Endothelial cell of umbilical vein (primary cell): ENCODE results near the gene ATRNL1. TPM values are rescaled to one million over a fixed set of nuclear protein-coding genes. Genes with fewer than 3 reads are reported as not detected.
A peak's percentile ranks its signal among the peaks of the same experiment; 100 is the strongest.

Experiments used
- BruUV-seq: library from RNA; stranded (reverse); fragments of 400-500 nt; replicated peaks from 2 replicates; lab custom pipeline; 2021; lab: Mats Ljungman, UMichigan
- CTCF ChIA-PET: fragments of 300-600, 350-600 bp; sonication (Branson Sonifier 250); formaldehyde crosslinking; loops from one replicate; lab custom pipeline; 2021; ENCODE audit warnings: antibody characterized with exemption, inconsistent platforms; lab: Charles Lee
- POLR2A ChIA-PET: fragments of 300-600, 350-600 bp; sonication (Branson Sonifier 250); formaldehyde crosslinking; loops from one replicate; lab custom pipeline; 2021; ENCODE audit warnings: antibody characterized with exemption, inconsistent platforms; lab: Charles Lee
- DNase-seq: peaks from one replicate; pipeline ENCODE4 v3.0.0-alpha.2; 2011; ENCODE audit warnings: low read depth, low spot score
- FAIRE-seq: peaks from 2 replicates; lab custom pipeline; 2011; peaks lifted over from hg19 to GRCh38; lab: Jason Lieb, UNC
- H2AFZ ChIP-seq: 2 replicates; pipeline ENCODE4 v1.6.0; 2012; ENCODE audit warnings: low read depth, low read length, control low read depth, inconsistent platforms
- H3K27ac ChIP-seq: 2 replicates; pipeline ENCODE4 v1.5.1; 2011; ENCODE audit warnings: low read depth, mild to moderate bottlenecking, control low read depth, low read length, moderate library complexity; ENCODE audit not compliant: insufficient read depth
- H3K27me3 ChIP-seq, 2 experiments: 2 replicates each; pipeline versions ENCODE4 v1.6.0 to v1.6.1; 2011; ENCODE audit warnings: low read length in 2 of 2, mixed read lengths in 1 of 2; ENCODE audit not compliant: control insufficient read depth in 2 of 2, insufficient read depth in 2 of 2
- H3K36me3 ChIP-seq, 2 experiments: 2 replicates in 1 of 2; 3 replicates in 1 of 2; pipeline ENCODE4 v1.5.1; 2011; ENCODE audit warnings: low read length in 2 of 2, mild to moderate bottlenecking in 1 of 2, moderate library complexity in 1 of 2; ENCODE audit not compliant: control insufficient read depth in 2 of 2, insufficient read depth in 2 of 2; ENCODE audit errors: extremely low read depth in 1 of 2
- H3K4me1 ChIP-seq: 3 replicates; pipeline ENCODE4 v1.5.1; 2011; ENCODE audit warnings: mild to moderate bottlenecking, low read length; ENCODE audit not compliant: control insufficient read depth, insufficient read depth; ENCODE audit errors: extremely low read depth
- H3K4me2 ChIP-seq: 2 replicates; pipeline ENCODE4 v1.6.1; 2011; ENCODE audit warnings: low read length, control low read depth, mixed read lengths; ENCODE audit not compliant: insufficient read depth
- H3K4me3 ChIP-seq, 3 experiments: fragments of 200-600 bp in 1 of 3; sonication (generic), shearing (Covaris generic) in 1 of 3; replicated peaks in 1 of 3; 2 replicates each; pipeline ENCODE4 v1.5.1; 2011 to 2016; ENCODE audit warnings: control low read depth in 3 of 3, low read length in 3 of 3, mild to moderate bottlenecking in 2 of 3, inconsistent platforms in 1 of 3, low read depth in 1 of 3, moderate library complexity in 1 of 3; ENCODE audit not compliant: insufficient read depth in 1 of 3
- H3K79me2 ChIP-seq: 2 replicates; pipeline ENCODE4 v1.6.0; 2012; ENCODE audit warnings: low read length, inconsistent platforms; ENCODE audit not compliant: control insufficient read depth, insufficient read depth
- H3K9ac ChIP-seq: replicated peaks from 2 replicates; pipeline ENCODE3; 2011; ENCODE audit warnings: low read length, control low read depth; ENCODE audit not compliant: insufficient read depth; ENCODE audit errors: extremely low read depth
- H3K9me1 ChIP-seq: replicated peaks from 3 replicates; pipeline ENCODE4 v1.6.0; 2011; ENCODE audit warnings: mild to moderate bottlenecking, low read length; ENCODE audit not compliant: control insufficient read depth, insufficient read depth; ENCODE audit errors: extremely low read depth
- H3K9me3 ChIP-seq: replicated peaks from 2 replicates; pipeline ENCODE4 v1.5.1; 2012; ENCODE audit warnings: low read length, inconsistent platforms; ENCODE audit not compliant: control insufficient read depth, insufficient read depth
- H4K20me1 ChIP-seq: replicated peaks from 2 replicates; pipeline ENCODE3; 2011; ENCODE audit warnings: mild to moderate bottlenecking, low read length; ENCODE audit not compliant: control insufficient read depth, insufficient read depth; ENCODE audit errors: extremely low read depth
- FOS ChIP-seq: IDR thresholded peaks from 2 replicates; pipeline ENCODE4 v1.6.1; 2011; ENCODE audit warnings: mild to moderate bottlenecking, low read length, moderate library complexity, borderline replicate concordance; ENCODE audit not compliant: insufficient read depth
- GATA2 ChIP-seq: IDR thresholded peaks from 2 replicates; pipeline ENCODE4 v1.7.0; 2011; ENCODE audit warnings: low read depth, mild to moderate bottlenecking, moderate library complexity, mixed read lengths, low read length; ENCODE audit not compliant: insufficient read length, insufficient read depth
- POLR2A ChIP-seq: IDR thresholded peaks from 2 replicates; pipeline ENCODE4 v1.6.1; 2012; ENCODE audit warnings: low read depth, mild to moderate bottlenecking, control low read depth, low read length
- dilution Hi-C: fragments of 300-500 bp; cut with MboI; formaldehyde crosslinking; loops from one replicate; pipeline ENCODE4 v1.15.0; 2019; ENCODE audit warnings: low sequenced_read_pairs; ENCODE audit not compliant: extremely low pct_ligation_motif_present
- intact Hi-C: fragments of 100-400 bp; cut with micrococcal nuclease; formaldehyde crosslinking; loops from one replicate; pipeline ENCODE4 v1.10.0; 2022
- polyA plus RNA-seq, 4 experiments: library from polyadenylated mRNA; depleted of rRNA in 3 of 4; stranded (reverse) in 3 of 4; unstranded in 1 of 4; fragments of >200 nt; gene quantifications; 2 replicates each; pipeline versions ENCODE4 v1.2.1 to v1.2.3, GENCODE V29; 2011 to 2012; ENCODE audit warnings: missing spikeins in 1 of 4
- total RNA-seq: library from RNA; stranded (reverse); gene quantifications from 2 replicates; pipeline ENCODE4 v1.2.3, GENCODE V29; 2021

The ATRNL1 gene
- total and polyA plus RNA-seq, 2 donors (not counting 3 experiments of a cell fraction or from before 2014, with no cell fraction given) = not detected

GRCh38 chr10:115942101-115942500, 848.9 kb downstream of the ATRNL1 start:
- no peak for TF ChIP-seq FOS
- TF ChIP-seq GATA2 = peak; percentile 62
- peaks cover 45% of the 10 kb centered on the region for H3K4me1 ChIP-seq
- H3K36me3 ChIP-seq = no peaks in the 10 kb centered on the region
- FAIRE-seq (no peak), DNase-seq (peak; percentile 61)
- no peak overlapping the region for H3K4me3 ChIP-seq
- intact Hi-C loops (loop anchor here (5.0 kb wide), 1 partner anchor 95 kb away; no protein-coding TSS in a partner anchor), dilution Hi-C loops (no loop called here)
- H4K20me1 ChIP-seq = no peaks in the 10 kb centered on the region
- no peaks in the 10 kb centered on the region for H3K27me3 ChIP-seq
- no peak overlapping the region for H3K27ac ChIP-seq
- peak overlapping the region; percentile 47 for H2AFZ ChIP-seq
- no peaks in the 10 kb centered on the region for H3K9me1 ChIP-seq
- ChIA-PET POLR2A (no interaction called here), CTCF (interaction anchor here (0.9 to 1.6 kb wide), 6 partner anchors 8 to 346 kb away, joined by 3 to 7 read pairs (median 4); no protein-coding TSS in a partner anchor)
- H3K79me2 ChIP-seq = no peaks in the 10 kb centered on the region
- H3K9me3 ChIP-seq = no peaks in the 10 kb centered on the region
- no peak overlapping the region for H3K9ac ChIP-seq
- no TSS peak for BruUV-seq
- H3K4me2 ChIP-seq = peak overlapping the region; percentile 74

GRCh38 chr10:115944538-115944937, 851.4 kb downstream of the ATRNL1 start:
- intact Hi-C loops = loop anchor here (5.0 kb wide), 1 partner anchor 97 kb away; no protein-coding TSS in a partner anchor
- H3K36me3 ChIP-seq = no peaks in the 10 kb centered on the region
- TF ChIP-seq POLR2A = no peak
- dilution Hi-C loops = no loop called here
- CTCF ChIA-PET = no interaction called here
- no TSS peak for BruUV-seq
- H4K20me1 ChIP-seq = no peaks in the 10 kb centered on the region
- H3K9me1 ChIP-seq = no peaks in the 10 kb centered on the region
- no peak overlapping the region for H3K4me3 ChIP-seq
- no peak overlapping the region for H3K27ac ChIP-seq
- FAIRE-seq = no peak
- no peaks in the 10 kb centered on the region for H3K79me2 ChIP-seq
- DNase-seq = no peak
- H3K27me3 ChIP-seq = no peaks in the 10 kb centered on the region
- no peak overlapping the region for H2AFZ ChIP-seq
- no peak overlapping the region for H3K9ac ChIP-seq
- H3K4me1 ChIP-seq = peaks cover 28% of the 10 kb centered on the region
- no peaks in the 10 kb centered on the region for H3K9me3 ChIP-seq
- H3K4me2 ChIP-seq = no peak overlapping the region
- POLR2A ChIA-PET = no interaction called here
